Liver (tissue), 3 donors: ENCODE measurements around the gene IFIT5.

ENCODE experiments used
- ATF3 ChIP-seq: IDR thresholded peaks from 2 replicates; pipeline ENCODE4 v1.6.1; 2016; ENCODE audit warnings: antibody characterized with exemption
- CTCF ChIP-seq: fragments of 150-350 bp; IDR thresholded peaks from 2 replicates; pipeline ENCODE4 v1.5.1; 2017; ENCODE audit warnings: improper control_type of control experiment, low read depth, low read length; ENCODE audit not compliant: missing input control
- GABPA ChIP-seq, 2 donors: IDR thresholded peaks in 1 of 2; conservative IDR thresholded peaks in 1 of 2; 2 replicates each; pipeline ENCODE4 v1.6.1; 2016; ENCODE audit warnings: antibody characterized with exemption in 2 of 2, mild to moderate bottlenecking in 1 of 2, moderate library complexity in 1 of 2
- JUND ChIP-seq, 2 donors: IDR thresholded peaks; 2 replicates each; pipeline ENCODE4 v1.6.1; 2016; ENCODE audit warnings: antibody characterized with exemption in 2 of 2
- MAX ChIP-seq: IDR thresholded peaks from 2 replicates; pipeline ENCODE4 v1.6.1; 2016; ENCODE audit warnings: antibody characterized with exemption
- RAD21 ChIP-seq, 2 donors: IDR thresholded peaks; 2 replicates each; pipeline ENCODE4 v1.6.1; 2016; ENCODE audit warnings: antibody characterized with exemption in 2 of 2, mild to moderate bottlenecking in 2 of 2
- REST ChIP-seq: IDR thresholded peaks from 2 replicates; pipeline ENCODE4 v1.6.1; 2016; ENCODE audit warnings: antibody characterized with exemption, mild to moderate bottlenecking
- RXRA ChIP-seq, 2 donors: IDR thresholded peaks; 2 replicates each; pipeline ENCODE4 v1.6.1; 2017 to 2018; ENCODE audit warnings: antibody characterized with exemption in 2 of 2, mild to moderate bottlenecking in 1 of 2
- SP1 ChIP-seq: IDR thresholded peaks from 2 replicates; pipeline ENCODE4 v1.6.1; 2018; ENCODE audit warnings: antibody characterized with exemption, mild to moderate bottlenecking
- TAF1 ChIP-seq: conservative IDR thresholded peaks from 2 replicates; pipeline ENCODE4 v1.6.1; 2016; ENCODE audit warnings: antibody characterized with exemption, mild to moderate bottlenecking
- YY1 ChIP-seq: IDR thresholded peaks from 2 replicates; pipeline ENCODE4 v1.6.1; 2016; ENCODE audit warnings: antibody characterized with exemption, mild to moderate bottlenecking
- ZBTB33 ChIP-seq: IDR thresholded peaks from 2 replicates; pipeline ENCODE4 v1.6.1; 2016; ENCODE audit warnings: antibody characterized with exemption
- donor health status: healthy.
- donor health status: healthy.

GRCh38 chr10:89416465-89416864 is 2.1 kb downstream of the IFIT5 start:
- TF ChIP-seq MAX (no peak), CTCF (no peak), SP1 (no peak), YY1 (no peak), GABPA (IDR thresholded peaks at IDR 0.05 in 1 of 2, conservative IDR thresholded peaks at IDR 0.05 in 1 of 2) (no peak), REST (no peak), RAD21 (IDR thresholded peaks at IDR 0.05) (no peak), RXRA (IDR thresholded peaks at IDR 0.05) (no peak), TAF1 (no peak), JUND (IDR thresholded peaks at IDR 0.05) (no peak), ZBTB33 (no peak), ATF3 (no peak)
